ENCODE data around the gene PSMG4.

Gene PSMG4

DNA sequence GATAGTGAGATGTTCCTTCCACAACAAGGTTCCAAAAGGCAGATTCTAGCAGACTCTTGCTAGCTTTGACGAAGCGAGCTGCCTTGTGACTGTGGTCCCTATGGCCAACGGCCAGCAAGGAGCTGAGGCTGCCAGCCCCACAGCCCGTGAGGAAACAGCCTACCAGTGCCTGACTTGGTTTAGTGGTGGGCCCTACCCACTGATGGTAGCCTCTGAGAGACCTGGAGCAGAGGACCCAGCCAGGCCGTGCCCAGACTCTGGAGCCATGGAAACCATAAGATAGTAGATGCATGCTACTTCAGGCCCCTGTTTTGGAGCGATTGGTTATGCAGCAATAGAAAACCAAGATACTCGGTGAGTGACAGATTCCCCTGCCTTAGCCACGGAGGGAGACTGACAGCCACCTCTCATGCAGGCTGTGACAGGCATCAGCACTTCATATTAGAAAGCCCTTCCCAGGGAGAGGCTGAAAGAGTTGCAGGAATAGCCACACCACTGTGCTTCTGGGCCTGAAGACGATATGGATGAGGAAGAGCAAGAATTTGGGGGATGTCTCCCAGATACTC, 19.2 kb downstream of the PSMG4 start:
- DNase-seq, result no peak

DNA sequence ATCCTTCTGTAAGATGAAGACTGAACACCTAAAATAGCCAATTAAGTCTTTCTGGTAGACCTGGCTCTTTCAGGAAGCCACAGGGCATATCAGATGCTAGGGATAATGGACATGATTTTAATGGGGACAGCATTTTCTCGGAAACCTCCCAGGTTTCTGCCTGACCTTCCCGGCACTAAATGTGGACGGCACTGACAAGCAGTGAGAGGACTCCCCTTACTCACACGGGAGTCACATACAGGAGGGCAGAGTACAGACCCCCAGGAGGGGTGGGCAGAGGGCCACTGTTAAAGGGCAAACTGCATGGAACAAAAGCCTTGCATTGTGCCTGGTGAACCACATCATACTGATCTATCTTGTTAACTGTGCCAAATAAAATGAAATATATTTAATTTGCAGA, 19.9 kb downstream of the PSMG4 start:
- no peak for DNase-seq

DNA sequence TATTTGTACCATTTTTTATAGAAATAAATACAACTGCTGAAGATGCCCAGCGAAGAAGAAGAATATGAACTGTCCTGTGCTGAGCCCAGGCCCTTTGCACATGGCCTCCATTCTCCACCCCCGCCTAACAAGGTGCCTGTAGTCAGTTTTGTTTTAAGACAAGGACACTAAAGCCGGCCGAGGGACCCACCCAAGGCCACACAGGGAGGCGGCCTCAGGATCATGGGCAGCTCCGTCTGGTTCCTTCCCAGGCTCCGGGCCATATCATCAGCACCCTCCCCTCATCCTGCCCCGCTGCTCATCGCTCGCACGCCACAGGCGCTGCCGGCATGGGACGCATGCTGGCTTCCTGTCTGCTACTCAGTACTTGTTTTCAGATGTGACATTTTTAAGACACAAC, 21.3 kb downstream of the PSMG4 start:
- DNase-seq, result no peak

GRCh38 chr6:3280866-3281465, 22.2 kb downstream of the PSMG4 start:
- DNase-seq, result no peak

GRCh38 chr6:3281631-3282475, 23.1 kb downstream of the PSMG4 start:
- no peak for DNase-seq

DNA sequence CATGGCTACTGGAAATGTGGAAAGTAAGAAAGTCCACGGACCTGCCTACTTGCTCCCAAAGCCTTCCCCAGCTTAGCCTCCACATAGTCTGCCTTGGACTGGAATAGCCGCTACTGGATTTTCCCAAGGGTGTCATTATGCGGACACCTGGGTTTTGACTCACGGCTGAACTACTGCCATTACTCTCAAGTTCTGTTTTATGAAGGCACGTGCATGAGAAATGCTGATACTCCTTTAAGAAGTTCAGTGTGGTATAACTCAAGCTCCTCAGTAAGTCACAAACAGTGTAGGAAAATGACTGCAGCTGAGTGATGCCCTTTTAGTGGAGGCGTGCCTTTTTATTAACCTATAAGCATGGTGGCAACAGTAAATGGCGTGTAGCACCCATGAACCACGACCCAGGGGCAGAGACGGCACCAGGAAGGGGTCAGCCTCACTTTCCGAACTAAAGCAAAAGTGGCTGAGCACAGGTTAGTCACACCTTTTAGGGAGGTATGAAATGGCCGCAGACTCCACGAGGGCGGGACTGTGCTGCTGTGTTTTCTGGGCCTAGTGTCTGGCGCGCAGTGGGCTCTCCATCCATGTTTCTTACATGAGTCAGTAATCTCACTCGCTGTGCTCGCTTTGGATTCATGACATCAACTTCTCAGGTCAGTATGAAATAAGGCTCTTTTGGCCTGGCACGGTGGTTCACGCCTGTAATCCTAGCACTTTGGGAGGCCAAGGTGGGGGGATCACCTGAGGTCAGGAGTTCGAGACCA, 23.9 kb downstream of the PSMG4 start:
- no peak for DNase-seq

DNA sequence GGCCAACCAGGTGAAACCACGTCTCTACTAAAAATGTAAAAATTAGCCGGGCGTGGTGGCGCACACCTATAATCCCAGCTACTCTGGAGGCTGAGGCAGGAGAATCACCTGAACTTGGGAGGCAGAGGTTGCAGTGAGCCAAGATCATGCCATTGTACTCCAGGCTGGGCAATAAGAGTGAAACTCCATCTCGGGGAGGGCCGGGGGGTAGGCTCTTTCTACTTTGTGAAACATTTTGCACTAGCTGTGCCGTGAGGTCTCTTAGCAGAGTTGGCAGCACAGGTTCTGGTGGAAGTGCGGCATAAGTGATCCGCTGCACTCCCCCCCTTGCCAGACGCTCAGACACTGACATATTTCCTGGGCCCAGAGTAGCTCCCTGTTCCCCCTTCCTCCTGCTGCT, 24.5 kb downstream of the PSMG4 start:
- DNase-seq, result no peak

DNA sequence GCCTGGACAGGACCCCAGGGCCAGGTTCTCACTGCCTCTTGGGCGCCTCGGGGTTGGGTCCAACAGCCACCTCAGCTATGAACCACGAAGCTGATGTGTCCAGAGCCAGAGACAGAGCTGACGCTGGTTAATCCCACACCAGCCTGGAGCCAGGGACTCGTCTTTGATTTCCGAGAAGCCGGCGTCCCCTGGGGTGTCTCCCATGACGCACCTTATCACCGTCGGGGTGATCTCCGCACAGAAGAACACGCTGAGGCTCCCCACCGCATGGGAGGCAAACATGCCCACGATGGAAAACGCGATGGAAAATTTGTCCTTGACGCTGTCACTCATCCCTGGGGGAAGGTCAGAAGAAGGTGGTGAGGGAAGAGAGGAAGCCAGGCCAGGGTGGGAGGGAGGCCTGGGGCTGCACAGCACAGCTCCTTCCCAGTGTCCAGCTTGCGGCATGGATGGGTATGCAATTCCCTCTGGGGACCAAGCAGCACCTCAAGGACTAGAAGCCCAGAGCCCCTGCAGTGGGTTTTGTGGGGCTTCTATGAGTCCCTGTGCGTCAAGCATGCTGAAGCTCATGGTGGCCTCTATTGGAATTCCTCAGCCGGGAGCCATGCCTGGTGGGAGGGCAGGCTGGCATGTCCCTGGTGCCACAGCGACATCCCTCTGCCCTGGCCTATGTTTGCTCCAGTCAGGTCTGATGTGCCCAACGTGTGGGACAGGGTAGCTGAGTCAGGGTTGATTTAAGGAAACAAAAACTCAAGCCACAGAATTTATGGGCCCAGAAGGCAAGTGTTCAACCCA, 25.1 kb downstream of the PSMG4 start:
- no peak for DNase-seq

GRCh38 chr6:3284436-3284876, 25.7 kb downstream of the PSMG4 start:
- peak; percentile 49 to 56 for DNase-seq

DNA sequence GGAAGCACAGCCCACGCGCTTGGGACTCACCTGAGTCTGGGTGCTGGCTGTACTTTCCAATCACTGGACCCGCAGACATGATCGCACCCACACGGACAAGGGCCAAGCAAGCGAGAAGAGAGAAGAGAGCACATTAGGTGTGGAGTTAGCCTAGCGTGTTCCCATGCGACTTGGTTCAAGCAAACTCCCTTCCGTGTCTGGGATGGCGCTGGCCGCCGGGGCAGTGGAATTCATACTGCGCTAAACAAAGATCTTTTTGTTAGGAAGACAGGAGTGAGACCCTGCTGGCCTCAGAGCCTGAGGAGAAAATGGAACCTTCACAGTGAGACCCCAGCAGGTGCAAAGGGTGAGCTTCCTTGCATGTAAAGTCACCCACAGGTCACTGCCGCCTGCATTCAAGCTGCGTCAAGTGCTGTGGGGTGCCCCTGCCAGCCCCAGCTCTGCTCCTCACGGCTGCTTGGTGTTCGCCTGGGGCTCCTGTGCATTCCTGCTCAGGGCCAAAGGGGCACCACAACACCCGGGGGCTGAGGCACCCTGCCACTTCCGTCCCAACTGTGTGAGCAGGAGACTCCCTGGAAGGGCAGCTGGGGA, 26.4 kb downstream of the PSMG4 start:
- no peak for DNase-seq

DNA sequence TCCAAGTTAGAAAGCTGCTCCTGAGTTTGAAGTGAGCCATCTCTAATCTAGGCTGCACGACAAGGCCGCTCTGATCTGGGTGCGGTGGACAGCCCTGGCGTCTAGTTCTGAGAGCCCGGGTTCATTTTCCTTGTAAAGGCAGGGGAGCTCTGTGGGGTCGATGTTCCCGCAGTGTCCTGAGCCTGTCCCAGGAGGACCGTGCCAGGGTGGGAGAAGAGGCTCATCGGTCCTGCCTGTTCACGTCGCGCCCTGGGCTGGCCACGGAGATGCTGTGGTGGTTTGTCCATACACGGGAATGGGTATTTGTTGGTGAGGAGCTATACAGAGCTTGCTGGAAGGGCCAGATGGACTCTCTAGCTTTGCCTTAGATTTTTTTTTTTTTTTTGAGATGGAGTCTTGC, 27.0 kb downstream of the PSMG4 start:
- no peak for DNase-seq

DNA sequence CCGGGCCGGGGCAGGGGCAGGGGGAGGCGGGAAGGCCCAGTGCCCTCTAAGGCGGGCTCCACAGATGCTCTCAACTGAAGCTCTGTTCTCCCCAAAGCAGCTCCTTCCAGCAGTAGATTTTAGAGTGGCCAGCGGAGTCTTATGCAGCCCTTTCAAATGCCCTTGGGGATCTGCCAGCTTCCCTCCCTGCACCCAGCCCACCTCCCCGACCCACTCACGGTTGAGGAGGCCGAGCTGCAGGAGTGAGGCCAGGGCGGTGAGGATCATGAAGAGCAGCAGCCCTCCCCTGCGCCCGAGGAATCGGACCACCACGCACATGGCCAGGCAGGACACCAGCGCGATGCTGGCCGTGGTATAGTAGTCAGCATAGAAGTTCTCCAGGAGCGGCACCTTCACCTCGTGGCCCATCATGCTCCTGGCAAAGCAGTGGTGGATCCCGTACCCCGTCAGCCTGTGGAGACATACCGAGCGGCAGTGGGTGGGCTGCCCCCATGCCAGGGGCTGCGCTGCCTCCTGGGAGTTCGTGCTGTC, 28.0 kb downstream of the PSMG4 start:
- no peak for DNase-seq

- no peak for DNase-seq
These were observed 28.6 kb downstream of the PSMG4 start for GRCh38 chr6:3287308-3287707.

DNA sequence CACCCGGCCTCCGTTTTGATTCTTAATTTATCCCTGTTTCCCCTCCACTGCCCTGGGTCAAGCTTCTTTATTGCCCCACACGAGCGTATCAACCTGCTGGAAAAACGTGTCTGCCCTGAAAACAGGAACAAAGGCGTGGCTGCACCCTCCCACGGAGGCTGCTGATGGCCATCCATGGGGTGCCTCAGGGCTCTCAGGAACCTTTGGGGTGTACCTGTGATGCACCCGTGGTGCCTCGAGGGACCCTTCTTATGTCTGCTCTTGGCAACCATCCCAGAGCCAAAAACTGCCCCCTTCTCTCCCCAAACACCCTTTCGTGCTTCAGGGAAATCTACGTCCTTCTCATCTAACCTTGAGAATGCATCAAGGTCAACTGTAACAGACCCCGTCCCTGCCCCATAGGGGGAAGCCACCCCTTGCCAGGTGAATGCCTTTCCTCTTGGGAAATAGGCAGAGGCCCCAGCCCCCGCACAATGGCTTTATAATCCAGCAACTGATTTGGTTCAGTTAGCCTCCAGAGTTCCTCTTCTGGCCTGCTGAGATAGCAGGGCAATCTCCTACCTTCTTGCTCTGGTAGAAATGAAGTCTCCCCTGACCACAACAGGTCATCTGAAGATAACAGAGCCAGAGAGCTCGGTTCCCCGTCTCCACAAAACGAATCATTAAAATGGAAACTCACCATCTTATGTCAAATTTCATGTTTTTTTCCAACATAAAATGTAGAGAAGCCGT, 29.4 kb downstream of the PSMG4 start:
- no peak for DNase-seq

DNA sequence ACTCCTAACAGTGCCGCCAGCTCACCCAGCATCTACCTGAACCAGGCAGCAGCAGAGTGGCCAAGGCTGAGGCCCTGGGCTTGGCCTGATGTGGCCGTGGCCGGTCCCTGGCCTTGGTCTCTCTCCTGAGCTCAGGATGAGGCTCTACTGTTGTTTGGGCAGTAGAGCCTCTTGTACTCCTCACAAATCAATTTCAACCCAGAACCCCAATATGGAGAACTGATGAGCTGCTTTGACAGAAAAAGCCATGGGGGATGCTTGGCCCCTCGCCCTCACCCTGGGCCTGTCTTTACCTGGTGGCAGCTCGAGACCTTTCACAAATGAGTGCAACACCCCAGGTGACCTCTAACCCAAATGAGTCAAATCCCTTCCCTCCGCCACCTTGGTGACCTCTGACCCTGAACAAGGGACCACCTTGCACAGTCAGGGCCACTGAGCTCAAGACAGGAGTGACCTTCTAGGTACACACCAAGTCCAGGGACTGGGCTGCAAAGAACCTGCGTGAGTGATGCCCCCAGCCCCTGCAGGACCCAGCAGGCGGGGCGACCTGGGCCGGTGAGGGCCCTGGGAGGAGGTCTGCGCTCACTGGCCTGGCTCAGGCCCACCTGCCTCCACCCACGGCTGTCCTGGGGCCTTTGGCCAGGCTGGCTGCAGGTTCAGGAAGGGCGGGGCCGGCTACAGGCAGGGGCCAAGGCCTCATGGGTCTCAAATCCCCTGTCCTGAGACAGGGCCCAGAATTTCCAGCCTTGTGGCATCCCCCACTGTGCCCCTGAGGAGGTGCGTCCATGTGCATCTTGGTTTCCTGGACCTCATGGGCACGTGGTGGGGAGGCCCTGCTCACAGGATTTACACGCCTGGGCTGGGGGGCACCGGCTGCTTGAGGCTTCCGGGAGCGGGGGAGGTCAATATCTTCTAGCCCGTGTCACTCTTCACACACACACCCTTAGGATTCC, 30.2 kb downstream of the PSMG4 start:
- DNase-seq, result no peak

GRCh38 chr6:3289664-3290055, 30.9 kb downstream of the PSMG4 start:
- no peak for DNase-seq

DNA sequence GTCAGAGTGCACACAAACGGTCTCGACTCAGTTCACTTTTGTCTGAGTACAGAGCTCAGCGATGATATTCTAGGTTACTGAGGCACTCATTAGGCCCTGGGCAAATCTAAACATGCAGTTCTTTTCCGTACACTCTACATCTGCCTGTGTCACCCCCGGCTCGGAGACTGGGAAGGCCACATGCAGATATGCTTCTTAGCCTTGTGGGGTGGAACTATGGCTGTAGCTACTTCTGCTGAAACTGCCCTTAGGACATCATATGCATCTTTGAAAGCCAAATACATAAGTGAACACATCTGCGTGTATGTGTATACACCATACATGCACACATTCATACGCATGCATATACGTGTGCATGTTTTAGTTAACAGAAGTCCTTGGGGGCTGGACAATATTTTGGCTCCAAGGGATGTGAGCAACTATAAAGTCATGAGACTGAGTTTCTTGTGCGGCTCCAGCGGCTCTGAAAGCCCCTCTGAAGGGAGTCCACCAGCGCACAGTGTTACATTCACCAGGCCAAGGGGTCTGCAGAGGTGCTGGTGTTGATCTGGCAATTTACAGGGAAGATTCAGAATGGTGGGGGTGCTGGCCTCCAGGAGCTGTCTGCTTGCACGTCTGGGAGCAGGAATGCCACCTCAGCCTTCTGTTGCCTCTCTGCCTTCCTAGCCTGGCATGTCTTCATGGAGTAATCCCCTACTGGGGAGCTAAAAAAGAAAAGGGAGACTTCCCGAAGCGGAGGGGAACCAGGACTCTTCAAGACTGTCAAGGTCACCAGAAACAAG, 31.6 kb downstream of the PSMG4 start:
- DNase-seq, result no peak

DNA sequence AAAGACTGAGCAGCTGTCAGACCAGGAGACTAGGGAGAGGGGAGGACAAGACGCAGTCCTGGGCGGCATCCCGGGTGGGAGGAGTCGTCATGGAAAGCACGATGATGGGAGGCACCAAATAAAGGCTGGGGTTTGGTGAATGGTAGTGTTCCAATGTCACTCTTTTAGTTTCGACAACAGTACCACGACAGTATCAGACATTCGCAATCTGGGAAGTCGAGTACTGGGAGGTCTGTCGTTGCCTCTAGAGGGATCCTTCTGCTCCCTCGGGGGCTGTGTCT, 32.1 kb downstream of the PSMG4 start:
- DNase-seq, result no peak

- no peak for DNase-seq
These were observed 32.6 kb downstream of the PSMG4 start for GRCh38 chr6:3291346-3291745.

DNA sequence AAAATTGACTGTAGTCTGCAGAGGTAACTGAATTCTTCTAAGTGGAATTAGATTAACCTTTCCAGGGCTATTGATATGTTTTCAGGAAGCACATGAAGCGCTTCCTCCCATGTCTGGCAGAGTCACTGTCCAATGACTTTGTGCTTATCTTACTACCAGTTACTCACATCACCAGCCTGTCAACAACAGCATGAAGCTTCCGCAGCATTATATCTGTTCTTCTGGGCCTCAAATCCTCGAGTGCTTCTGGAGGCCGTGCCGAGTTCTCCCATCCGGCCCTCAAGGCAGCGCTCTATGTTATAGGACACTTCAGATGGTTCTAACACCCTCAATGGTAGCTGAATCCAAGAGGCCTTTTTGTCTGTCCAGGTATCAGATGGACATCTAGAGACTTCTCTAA, 33.2 kb downstream of the PSMG4 start:
- no peak for DNase-seq
